Natural killer cell (primary cell): ENCODE results near the gene CPPED1. TPM values are rescaled to one million over a fixed set of nuclear protein-coding genes. Genes with fewer than 3 reads are reported as not detected.

Source experiments
- ATAC-seq, 3 donors: fragments of 150-1000 bp in 2 of 3; fragments of 200-7000 bp in 1 of 3; cut with Tn5 transposase; 1 replicate in 1 of 3; 2 replicates in 2 of 3; pipeline ENCODE4 v1.10.0; 2021; ENCODE audit warnings: mild to moderate bottlenecking in 2 of 3, moderate library complexity in 2 of 3
- DNase-seq, 2 donors: peaks; one replicate each; pipeline versions ENCODE4 v3.0.0 to v3.0.0-alpha.2; 2013 to 2021; ENCODE audit warnings: mixed read lengths in 1 of 2
- H3K27ac ChIP-seq: one replicate; pipeline ENCODE4 v1.5.1; 2013; ENCODE audit warnings: mild to moderate bottlenecking, low read length
- H3K27me3 ChIP-seq: one replicate; pipeline ENCODE4 v1.6.1; 2013; ENCODE audit warnings: low read length; ENCODE audit not compliant: control insufficient read depth, insufficient read depth
- H3K36me3 ChIP-seq: one replicate; pipeline ENCODE4 v1.6.1; 2013; ENCODE audit warnings: low read length; ENCODE audit not compliant: control insufficient read depth, insufficient read depth
- H3K4me1 ChIP-seq: one replicate; pipeline ENCODE4 v1.6.1; 2013; ENCODE audit warnings: low read length; ENCODE audit not compliant: control insufficient read depth, insufficient read depth
- H3K4me3 ChIP-seq: one replicate; pipeline ENCODE4 v1.5.1; 2013; ENCODE audit warnings: low read length
- H3K9me3 ChIP-seq: one replicate; pipeline ENCODE4 v1.6.1; 2013; ENCODE audit warnings: low read length; ENCODE audit not compliant: control insufficient read depth, insufficient read depth
- H3K27ac Mint-ChIP-seq, 2 donors: one replicate each; pipeline ENCODE4 v1.8.0; 2022; ENCODE audit warnings: mild to moderate bottlenecking in 2 of 2, mixed read lengths in 2 of 2, moderate library complexity in 1 of 2
- H3K27me3 Mint-ChIP-seq, 2 donors: one replicate each; pipeline ENCODE4 v1.8.0; 2022; ENCODE audit warnings: low read depth in 2 of 2, mixed read lengths in 2 of 2
- H3K36me3 Mint-ChIP-seq: one replicate; pipeline ENCODE4 v1.8.0; 2022; ENCODE audit warnings: mixed read lengths
- H3K4me1 Mint-ChIP-seq, 2 donors: one replicate each; pipeline ENCODE4 v1.8.0; 2022; ENCODE audit warnings: mixed read lengths in 2 of 2
- H3K4me3 Mint-ChIP-seq: one replicate; pipeline ENCODE4 v1.8.0; 2022; ENCODE audit warnings: mild to moderate bottlenecking, moderate library complexity, mixed read lengths
- H3K9me3 Mint-ChIP-seq, 2 donors: one replicate each; pipeline ENCODE4 v1.8.0; 2022; ENCODE audit warnings: mixed read lengths in 2 of 2
- WGBS: methylation state at CpG from one replicate; pipeline ENCODE4 v1.1.7; 2013; ENCODE audit warnings: missing lambda C conversion rate; ENCODE audit not compliant: insufficient coverage; 5-methylcytosine and 5-hydroxymethylcytosine counted together
- intact Hi-C: fragments of 100-400 bp; cut with micrococcal nuclease; formaldehyde crosslinking; loops from one replicate; pipeline ENCODE4 v1.14.2; 2022
- total RNA-seq, 4 donors: library from RNA; stranded (reverse); fragments of 120-200 nt in 1 of 4; gene quantifications; one replicate each; pipeline versions ENCODE4 v1.2.3 to v1.2.4, GENCODE V29; 2013 to 2022
- TF ChIP-seq, protein P1 (sequence below): fragments of 200-600 bp; IDR thresholded peaks from one replicate; pipeline ENCODE4 v1.8.0; 2022; ENCODE audit warnings: antibody characterized with exemption

The CPPED1 gene
- total RNA-seq, 3 donors from 2014 or later (not counting 1 experiment from before 2014, with no cell fraction given) = 10.3 to 18.3 (median 16.4) TPM

DNA sequence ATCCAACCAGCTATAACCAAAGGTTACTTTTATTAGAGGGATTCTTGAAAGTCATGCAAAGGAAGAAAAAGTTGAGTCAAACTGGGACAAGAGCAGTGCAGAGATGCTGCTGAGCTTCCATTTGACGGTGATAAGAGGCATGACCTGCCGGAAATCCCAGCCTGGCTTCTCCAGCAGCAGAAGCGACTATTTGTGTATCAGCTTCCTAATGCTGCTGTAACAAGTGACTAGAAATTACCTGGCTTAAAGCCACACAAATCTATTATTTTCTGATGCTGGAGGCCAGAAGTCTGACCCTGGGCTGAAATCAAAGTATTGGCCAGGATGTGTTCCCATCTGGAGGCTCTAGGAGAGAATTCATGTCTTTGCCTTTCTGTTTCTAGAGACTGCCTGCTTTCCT is 41.6 kb upstream of the CPPED1 start:
- TF ChIP-seq, protein P1, sequence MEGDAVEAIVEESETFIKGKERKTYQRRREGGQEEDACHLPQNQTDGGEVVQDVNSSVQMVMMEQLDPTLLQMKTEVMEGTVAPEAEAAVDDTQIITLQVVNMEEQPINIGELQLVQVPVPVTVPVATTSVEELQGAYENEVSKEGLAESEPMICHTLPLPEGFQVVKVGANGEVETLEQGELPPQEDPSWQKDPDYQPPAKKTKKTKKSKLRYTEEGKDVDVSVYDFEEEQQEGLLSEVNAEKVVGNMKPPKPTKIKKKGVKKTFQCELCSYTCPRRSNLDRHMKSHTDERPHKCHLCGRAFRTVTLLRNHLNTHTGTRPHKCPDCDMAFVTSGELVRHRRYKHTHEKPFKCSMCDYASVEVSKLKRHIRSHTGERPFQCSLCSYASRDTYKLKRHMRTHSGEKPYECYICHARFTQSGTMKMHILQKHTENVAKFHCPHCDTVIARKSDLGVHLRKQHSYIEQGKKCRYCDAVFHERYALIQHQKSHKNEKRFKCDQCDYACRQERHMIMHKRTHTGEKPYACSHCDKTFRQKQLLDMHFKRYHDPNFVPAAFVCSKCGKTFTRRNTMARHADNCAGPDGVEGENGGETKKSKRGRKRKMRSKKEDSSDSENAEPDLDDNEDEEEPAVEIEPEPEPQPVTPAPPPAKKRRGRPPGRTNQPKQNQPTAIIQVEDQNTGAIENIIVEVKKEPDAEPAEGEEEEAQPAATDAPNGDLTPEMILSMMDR = no peak
- Mint-ChIP-seq H3K9me3 (peaks cover 0 to 2% of the 10 kb centered on the region in 2 donors), H3K27me3 (peaks cover 11 to 13% of the 10 kb centered on the region in 2 donors), H3K36me3 (no peaks in the 10 kb centered on the region), H3K27ac (no peak overlapping the region), H3K4me1 (no peaks in the 10 kb centered on the region), H3K4me3 (no peak overlapping the region)
- DNase-seq (no peak), ATAC-seq (no peak)
- 91% methylated on average over 3 of the region's 3 CpGs for WGBS
- intact Hi-C loops = no loop called here
- Histone ChIP-seq H3K27ac (no peak overlapping the region), H3K4me3 (no peak overlapping the region), H3K9me3 (no peaks in the 10 kb centered on the region), H3K36me3 (no peaks in the 10 kb centered on the region), H3K4me1 (no peaks in the 10 kb centered on the region), H3K27me3 (peaks cover 2% of the 10 kb centered on the region)

DNA sequence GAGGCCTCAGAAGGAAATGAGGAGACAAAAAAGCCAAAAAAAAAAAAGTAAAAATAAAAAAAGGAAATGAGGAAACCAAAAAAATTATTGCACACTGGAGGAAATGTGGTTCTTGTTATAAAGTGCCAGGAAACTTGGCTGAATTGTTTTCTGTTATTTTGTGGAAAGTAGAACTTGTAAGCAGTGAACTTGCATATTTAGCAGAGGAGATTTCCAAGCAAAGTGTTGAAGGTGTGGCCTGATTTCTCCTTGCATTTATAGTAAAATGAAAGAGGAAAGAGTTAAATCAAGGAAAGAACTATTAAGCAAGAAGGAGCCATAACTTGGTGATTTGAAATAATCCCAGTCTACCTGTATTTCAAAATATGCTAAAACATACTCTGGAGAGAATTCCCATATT is 34.1 kb upstream of the CPPED1 start:
- H3K27ac ChIP-seq = no peak overlapping the region
- Mint-ChIP-seq H3K36me3 (no peaks in the 10 kb centered on the region), H3K4me1 (no peaks in the 10 kb centered on the region), H3K27me3 (peaks cover 13 to 31% of the 10 kb centered on the region in 2 donors), H3K4me3 (no peak overlapping the region), H3K27ac (no peak overlapping the region), H3K9me3 (peaks cover 0 to 2% of the 10 kb centered on the region in 2 donors)
- no peaks in the 10 kb centered on the region for H3K4me1 ChIP-seq
- H3K4me3 ChIP-seq = no peak overlapping the region
- TF ChIP-seq, protein P1 = no peak
- ATAC-seq (no peak), DNase-seq (no peak)
- H3K27me3 ChIP-seq = peaks cover 2% of the 10 kb centered on the region
- no peaks in the 10 kb centered on the region for H3K9me3 ChIP-seq
- intact Hi-C loops = no loop called here
- no peaks in the 10 kb centered on the region for H3K36me3 ChIP-seq

DNA sequence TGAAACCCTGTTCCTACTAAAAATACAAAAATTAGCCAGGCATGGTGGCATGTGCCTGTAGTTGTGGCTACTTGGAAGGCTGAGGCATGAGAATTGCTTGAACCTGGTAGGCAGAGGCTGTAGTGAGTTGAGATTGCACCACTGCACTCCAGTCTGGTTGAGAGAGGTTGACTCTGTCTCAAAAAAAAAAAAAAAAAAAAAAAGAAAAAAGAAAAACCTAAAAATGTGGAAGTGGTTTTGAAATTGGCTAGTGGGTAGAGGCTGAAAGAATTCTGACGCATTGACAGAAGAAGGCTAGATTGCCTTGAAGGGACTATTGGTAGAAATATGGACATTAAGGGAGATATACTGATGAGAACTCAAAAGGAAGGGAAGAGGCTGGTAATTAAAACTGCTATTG is 33.6 kb upstream of the CPPED1 start:
- H3K4me3 Mint-ChIP-seq = no peak overlapping the region
- 24% methylated on average over 1 of the region's 1 CpG for WGBS
- H3K36me3 Mint-ChIP-seq = no peaks in the 10 kb centered on the region
- ATAC-seq (no peak), DNase-seq (no peak)
- Histone ChIP-seq H3K4me3 (no peak overlapping the region), H3K9me3 (no peaks in the 10 kb centered on the region), H3K27me3 (peaks cover 2% of the 10 kb centered on the region), H3K36me3 (no peaks in the 10 kb centered on the region), H3K4me1 (no peaks in the 10 kb centered on the region), H3K27ac (no peak overlapping the region)
- H3K9me3 Mint-ChIP-seq = peaks cover 0 to 2% of the 10 kb centered on the region in 2 donors
- peaks cover 15 to 31% of the 10 kb centered on the region in 2 donors for H3K27me3 Mint-ChIP-seq
- TF ChIP-seq, protein P1 = no peak
- intact Hi-C loops = no loop called here
- no peak overlapping the region for H3K27ac Mint-ChIP-seq
- H3K4me1 Mint-ChIP-seq = no peaks in the 10 kb centered on the region

DNA sequence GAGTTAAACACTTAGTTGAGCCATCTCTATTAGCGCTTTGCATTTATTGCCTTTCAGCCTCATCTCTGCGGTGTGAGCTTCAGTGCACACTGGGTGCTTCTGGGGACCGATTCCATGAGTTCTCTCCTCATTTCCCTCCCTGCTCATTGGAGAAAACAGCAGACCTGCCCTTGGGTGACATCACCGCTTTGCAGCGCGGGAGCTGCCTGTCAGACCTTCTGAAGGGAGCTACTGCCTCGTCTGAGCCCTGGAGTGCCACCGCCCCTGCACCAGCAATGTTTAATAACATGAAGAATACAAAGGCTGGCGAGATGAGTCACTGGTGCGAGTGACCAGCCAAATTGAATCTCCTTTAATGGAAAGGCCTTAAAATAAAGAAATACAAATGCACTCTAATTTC is 30.2 kb upstream of the CPPED1 start:
- no peak overlapping the region for H3K4me3 Mint-ChIP-seq
- Histone ChIP-seq H3K27me3 (no peaks in the 10 kb centered on the region), H3K4me1 (no peaks in the 10 kb centered on the region), H3K36me3 (no peaks in the 10 kb centered on the region), H3K9me3 (no peaks in the 10 kb centered on the region), H3K4me3 (no peak overlapping the region), H3K27ac (no peak overlapping the region)
- DNase-seq (no peak), ATAC-seq (no peak)
- no peaks in the 10 kb centered on the region for H3K36me3 Mint-ChIP-seq
- H3K9me3 Mint-ChIP-seq = no peaks in the 10 kb centered on the region
- peaks cover 8 to 11% of the 10 kb centered on the region in 2 donors for H3K27me3 Mint-ChIP-seq
- TF ChIP-seq, protein P1 = no peak
- no peaks in the 10 kb centered on the region for H3K4me1 Mint-ChIP-seq
- 71% methylated on average over 10 of the region's 10 CpGs for WGBS
- H3K27ac Mint-ChIP-seq = no peak overlapping the region
- intact Hi-C loops = no loop called here
